ENCODE data around the gene RALGPS1. TPM values are rescaled to one million over a fixed set of nuclear protein-coding genes. Genes with fewer than 3 reads are reported as not detected.

RALGPS1 gene
- total and polyA plus RNA-seq, 2 experiments from 2014 or later, result 13.1 to 22.1 TPM

DNA sequence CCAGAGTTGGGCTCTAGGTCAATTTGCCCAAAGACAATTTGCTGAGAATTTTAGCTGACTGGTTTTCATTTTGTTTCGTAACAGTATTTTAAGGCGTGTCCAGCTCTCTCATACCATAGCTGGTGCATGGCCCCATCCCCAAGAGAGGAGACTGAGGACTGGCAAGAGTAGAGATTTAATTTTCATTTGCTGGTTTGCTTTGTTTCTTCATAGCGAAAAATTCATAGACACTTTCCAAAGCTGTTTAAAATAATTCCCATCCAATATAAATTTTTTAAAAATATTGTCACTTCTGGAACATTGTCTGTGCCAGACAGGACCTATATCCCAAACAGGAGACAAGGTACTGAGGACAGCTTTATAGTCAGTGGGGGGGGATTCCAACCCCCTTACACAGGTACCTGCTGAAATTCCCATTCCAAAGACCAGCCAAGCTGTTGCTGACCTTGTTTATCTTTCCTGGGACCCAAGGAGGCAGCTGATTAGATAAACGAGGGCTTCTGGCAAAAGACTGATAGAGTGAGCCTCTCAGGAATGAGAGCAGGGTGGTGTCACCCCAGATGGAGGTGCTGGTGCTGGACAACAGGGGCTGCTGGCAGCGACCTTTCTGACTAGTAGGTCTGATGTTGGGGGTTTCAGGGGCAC lies 214.6 kb downstream of the RALGPS1 start:
- Histone ChIP-seq H3K79me2 (peaks cover 4% of the 10 kb centered on the region), H3K9me3 (ENCODE audit: low read depth) (no peaks in the 10 kb centered on the region), H3K9me2 (replicated peaks; ENCODE audit: insufficient read depth) (no peaks in the 10 kb centered on the region), H3K36me3 (replicated peaks; ENCODE audit: insufficient read depth, low read depth) (no peaks in the 10 kb centered on the region), H3K4me2 (no peak overlapping the region), H3K4me3 (no peak overlapping the region), H4K20me1 (ENCODE audit: insufficient read depth, poor library complexity, severe bottlenecking) (no peaks in the 10 kb centered on the region), H3K27ac (no peak overlapping the region), H3K4me1 (ENCODE audit: insufficient read depth) (peaks cover 49% of the 10 kb centered on the region), H3K27me3 (no peaks in the 10 kb centered on the region), H2AFZ (no peak overlapping the region)
- TF ChIP-seq, protein P1, sequence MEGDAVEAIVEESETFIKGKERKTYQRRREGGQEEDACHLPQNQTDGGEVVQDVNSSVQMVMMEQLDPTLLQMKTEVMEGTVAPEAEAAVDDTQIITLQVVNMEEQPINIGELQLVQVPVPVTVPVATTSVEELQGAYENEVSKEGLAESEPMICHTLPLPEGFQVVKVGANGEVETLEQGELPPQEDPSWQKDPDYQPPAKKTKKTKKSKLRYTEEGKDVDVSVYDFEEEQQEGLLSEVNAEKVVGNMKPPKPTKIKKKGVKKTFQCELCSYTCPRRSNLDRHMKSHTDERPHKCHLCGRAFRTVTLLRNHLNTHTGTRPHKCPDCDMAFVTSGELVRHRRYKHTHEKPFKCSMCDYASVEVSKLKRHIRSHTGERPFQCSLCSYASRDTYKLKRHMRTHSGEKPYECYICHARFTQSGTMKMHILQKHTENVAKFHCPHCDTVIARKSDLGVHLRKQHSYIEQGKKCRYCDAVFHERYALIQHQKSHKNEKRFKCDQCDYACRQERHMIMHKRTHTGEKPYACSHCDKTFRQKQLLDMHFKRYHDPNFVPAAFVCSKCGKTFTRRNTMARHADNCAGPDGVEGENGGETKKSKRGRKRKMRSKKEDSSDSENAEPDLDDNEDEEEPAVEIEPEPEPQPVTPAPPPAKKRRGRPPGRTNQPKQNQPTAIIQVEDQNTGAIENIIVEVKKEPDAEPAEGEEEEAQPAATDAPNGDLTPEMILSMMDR (IDR thresholded peaks at IDR 0.05; ENCODE audit: poor library complexity), result no peak
- TF ChIP-seq EZH2 (IDR thresholded peaks at IDR 0.05; ENCODE audit: borderline replicate concordance), result no peak
- no peak for TF ChIP-seq EZH2phosphoT487 (IDR thresholded peaks at IDR 0.05; ENCODE audit: low read depth, severe bottlenecking, unreplicated experiment)
- WGBS (ENCODE audit: low lambda C conversion rate, missing lambda C conversion rate), result 67% methylated on average over 5 of the region's 5 CpGs
- no peak for DNase-seq (ENCODE audit: low spot score)

DNA sequence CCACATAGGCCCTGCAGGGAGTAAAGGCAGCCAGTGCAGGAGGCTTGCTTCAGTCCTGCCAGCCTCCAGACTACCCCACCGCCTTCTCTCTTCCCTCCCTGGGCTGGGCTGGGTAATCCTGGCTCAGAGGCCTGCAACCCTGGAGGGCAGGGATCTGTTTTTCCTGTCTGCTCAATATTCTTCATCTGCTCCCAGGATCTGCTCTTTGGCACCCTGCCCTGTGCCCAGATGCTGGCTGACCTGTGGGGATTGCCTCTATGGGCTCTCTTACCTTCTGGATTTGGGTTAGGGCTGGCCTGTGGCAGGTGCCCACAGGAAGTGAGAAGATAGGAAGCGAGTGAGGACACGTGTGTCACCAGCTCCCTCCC lies 215.1 kb downstream of the RALGPS1 start:
- H3K4me3 ChIP-seq, result no peak overlapping the region
- H2AFZ ChIP-seq, result no peak overlapping the region
- H3K36me3 ChIP-seq (replicated peaks; ENCODE audit: insufficient read depth, low read depth), result no peaks in the 10 kb centered on the region
- H3K27ac ChIP-seq, result peak overlapping the region; percentile 14
- H4K20me1 ChIP-seq (ENCODE audit: insufficient read depth, poor library complexity, severe bottlenecking), result no peaks in the 10 kb centered on the region
- no peak for DNase-seq (ENCODE audit: low spot score)
- no peaks in the 10 kb centered on the region for H3K9me2 ChIP-seq (replicated peaks; ENCODE audit: insufficient read depth)
- H3K4me1 ChIP-seq (ENCODE audit: insufficient read depth), result peaks cover 50% of the 10 kb centered on the region
- H3K79me2 ChIP-seq, result peaks cover 4% of the 10 kb centered on the region
- 83% methylated on average over 3 of the region's 3 CpGs for WGBS (ENCODE audit: low lambda C conversion rate, missing lambda C conversion rate)
- no peaks in the 10 kb centered on the region for H3K27me3 ChIP-seq
- no peaks in the 10 kb centered on the region for H3K9me3 ChIP-seq (ENCODE audit: low read depth)
- no peak for TF ChIP-seq EZH2phosphoT487 (IDR thresholded peaks at IDR 0.05; ENCODE audit: low read depth, severe bottlenecking, unreplicated experiment)
- no peak for TF ChIP-seq EZH2 (IDR thresholded peaks at IDR 0.05; ENCODE audit: borderline replicate concordance)
- TF ChIP-seq, protein P1 (IDR thresholded peaks at IDR 0.05; ENCODE audit: poor library complexity), result no peak
- no peak overlapping the region for H3K4me2 ChIP-seq

DNA sequence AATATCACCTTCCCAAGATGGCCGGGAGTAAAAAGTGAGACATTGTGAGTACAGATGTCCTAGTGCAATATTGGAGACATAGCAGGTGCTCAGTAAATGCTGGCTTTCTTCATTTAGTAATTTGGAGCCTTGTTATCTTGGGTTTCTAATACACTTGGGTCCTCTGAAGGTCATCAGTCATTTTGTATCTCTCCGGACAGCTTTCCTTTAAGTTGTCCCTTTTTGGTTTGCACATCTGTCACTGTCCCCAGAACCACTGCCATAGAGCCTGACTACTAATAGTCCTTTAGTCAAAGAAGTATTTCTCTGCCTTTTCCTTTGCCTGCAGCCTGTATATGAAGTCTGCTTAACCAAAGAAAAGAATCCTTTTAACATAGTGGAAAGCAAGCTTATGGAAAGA lies 215.7 kb downstream of the RALGPS1 start:
- H3K4me2 ChIP-seq, result no peak overlapping the region
- no peaks in the 10 kb centered on the region for H3K9me3 ChIP-seq (ENCODE audit: low read depth)
- 75% methylated on average over 2 of the region's 2 CpGs for WGBS (ENCODE audit: low lambda C conversion rate, missing lambda C conversion rate)
- H3K27me3 ChIP-seq, result no peaks in the 10 kb centered on the region
- no peak overlapping the region for H3K4me3 ChIP-seq
- no peaks in the 10 kb centered on the region for H3K9me2 ChIP-seq (replicated peaks; ENCODE audit: insufficient read depth)
- DNase-seq (ENCODE audit: low spot score), result no peak
- no peak overlapping the region for H2AFZ ChIP-seq
- TF ChIP-seq EZH2phosphoT487 (IDR thresholded peaks at IDR 0.05; ENCODE audit: low read depth, severe bottlenecking, unreplicated experiment) (no peak), EZH2 (IDR thresholded peaks at IDR 0.05; ENCODE audit: borderline replicate concordance) (no peak)
- TF ChIP-seq, protein P1 (IDR thresholded peaks at IDR 0.05; ENCODE audit: poor library complexity), result no peak
- no peaks in the 10 kb centered on the region for H3K36me3 ChIP-seq (replicated peaks; ENCODE audit: insufficient read depth, low read depth)
- H3K79me2 ChIP-seq, result peaks cover 4% of the 10 kb centered on the region
- H3K27ac ChIP-seq, result no peak overlapping the region
- H3K4me1 ChIP-seq (ENCODE audit: insufficient read depth), result peaks cover 50% of the 10 kb centered on the region
- no peaks in the 10 kb centered on the region for H4K20me1 ChIP-seq (ENCODE audit: insufficient read depth, poor library complexity, severe bottlenecking)
